IMR-90 (cell line): ENCODE data around the gene VPS8. TPM values are rescaled to one million over a fixed set of nuclear protein-coding genes. Genes with fewer than 3 reads are reported as not detected.

Experiments
- ATAC-seq: fragments of 200-7000 bp; cut with Tn5 transposase; 2 replicates; pipeline ENCODE4 v1.9.1; 2020; ENCODE audit warnings: low read depth, mild to moderate bottlenecking, moderate library complexity
- BruUV-seq: library from RNA; stranded (reverse); fragments of 400-500 nt; replicated peaks from 2 replicates; lab custom pipeline; 2021; lab: Mats Ljungman, UMichigan
- CTCF ChIA-PET: fragments of 300-600 bp; formaldehyde crosslinking; extraction: SDS; loops from one replicate; lab custom pipeline; 2021; ENCODE audit warnings: antibody characterized with exemption; lab: Yijun Ruan, JAX
- POLR2A ChIA-PET: fragments of 300-600 bp; sonication (Branson Sonifier 250); formaldehyde crosslinking; loops from one replicate; lab custom pipeline; 2022; ENCODE audit warnings: antibody characterized with exemption; ENCODE audit not compliant: unreplicated experiment; lab: Charles Lee
- DNase-seq: peaks from one replicate; pipeline ENCODE4 v3.0.0; 2013
- H2AFZ ChIP-seq: replicated peaks from 2 replicates; pipeline ENCODE3; 2013; ENCODE audit warnings: low read length, mild to moderate bottlenecking; ENCODE audit not compliant: poor library complexity
- H2AK5ac ChIP-seq: 2 replicates; pipeline ENCODE4 v1.6.1; 2013; ENCODE audit warnings: low read depth, low read length, inconsistent platforms
- H2AK9ac ChIP-seq: replicated peaks from 2 replicates; pipeline ENCODE3; 2013; ENCODE audit warnings: mild to moderate bottlenecking, low read depth, low read length, moderate library complexity; ENCODE audit not compliant: poor library complexity
- H2BK120ac ChIP-seq: 2 replicates; pipeline ENCODE4 v1.6.1; 2013; ENCODE audit warnings: low read depth, low read length, inconsistent platforms
- H2BK15ac ChIP-seq: 3 replicates; pipeline ENCODE4 v1.6.1; 2013; ENCODE audit warnings: low read depth, low read length, inconsistent platforms
- H2BK20ac ChIP-seq: 2 replicates; pipeline ENCODE4 v1.6.1; 2013; ENCODE audit warnings: low read depth, mild to moderate bottlenecking, inconsistent platforms, low read length, moderate library complexity
- H2BK5ac ChIP-seq: 2 replicates; pipeline ENCODE4 v1.6.1; 2013; ENCODE audit warnings: mild to moderate bottlenecking, low read depth, low read length, inconsistent platforms; ENCODE audit not compliant: poor library complexity, severe bottlenecking
- H3K14ac ChIP-seq: replicated peaks from 2 replicates; pipeline ENCODE4 v1.6.1; 2013; ENCODE audit warnings: low read depth, low read length, inconsistent platforms
- H3K18ac ChIP-seq: 2 replicates; pipeline ENCODE4 v1.6.1; 2013; ENCODE audit warnings: low read depth, low read length, control low read depth
- H3K23ac ChIP-seq: 2 replicates; pipeline ENCODE4 v1.6.1; 2013; ENCODE audit warnings: low read depth, low read length, inconsistent platforms
- H3K27ac ChIP-seq: 2 replicates; pipeline ENCODE4 v1.5.1; 2013; ENCODE audit warnings: mild to moderate bottlenecking, control low read depth, low read length; ENCODE audit not compliant: insufficient read depth
- H3K27me3 ChIP-seq: 2 replicates; pipeline ENCODE4 v1.6.1; 2013; ENCODE audit warnings: low read length; ENCODE audit not compliant: control insufficient read depth, insufficient read depth
- H3K36me3 ChIP-seq: 2 replicates; pipeline ENCODE4 v1.6.1; 2013; ENCODE audit warnings: low read length, mixed read lengths; ENCODE audit not compliant: control insufficient read depth, insufficient read depth
- H3K4ac ChIP-seq: 2 replicates; pipeline ENCODE4 v1.6.1; 2013; ENCODE audit warnings: low read depth, low read length, inconsistent platforms
- H3K4me1 ChIP-seq: 2 replicates; pipeline ENCODE4 v1.6.1; 2013; ENCODE audit warnings: low read length, mixed read lengths; ENCODE audit not compliant: control insufficient read depth, insufficient read depth
- H3K4me2 ChIP-seq: 2 replicates; pipeline ENCODE4 v1.6.1; 2013; ENCODE audit warnings: low read depth, mild to moderate bottlenecking, control low read depth, low read length, moderate library complexity
- H3K4me3 ChIP-seq: 2 replicates; pipeline ENCODE4 v1.5.1; 2013; ENCODE audit warnings: low read depth, mild to moderate bottlenecking, control low read depth, low read length, moderate library complexity; ENCODE audit not compliant: insufficient read depth
- H3K56ac ChIP-seq: 2 replicates; pipeline ENCODE4 v1.6.1; 2013; ENCODE audit warnings: low read length, inconsistent platforms; ENCODE audit not compliant: insufficient read depth; ENCODE audit errors: extremely low read depth
- H3K79me1 ChIP-seq, 2 experiments: 2 replicates each; pipeline ENCODE4 v1.6.1; 2013; ENCODE audit warnings: low read length in 2 of 2, inconsistent platforms in 1 of 2, low read depth in 1 of 2
- H3K9ac ChIP-seq: 2 replicates; pipeline ENCODE4 v1.6.1; 2013; ENCODE audit warnings: low read depth, low read length, control low read depth
- H3K9me1 ChIP-seq: 2 replicates; pipeline ENCODE4 v1.6.1; 2013; ENCODE audit warnings: low read length, inconsistent platforms; ENCODE audit not compliant: insufficient read depth
- H3K9me3 ChIP-seq: 2 replicates; pipeline ENCODE4 v1.6.1; 2013; ENCODE audit warnings: low read length; ENCODE audit not compliant: control insufficient read depth, insufficient read depth
- H4K20me1 ChIP-seq: 2 replicates; pipeline ENCODE4 v1.6.1; 2013; ENCODE audit warnings: low read length, inconsistent platforms; ENCODE audit not compliant: insufficient read depth
- H4K5ac ChIP-seq: 2 replicates; pipeline ENCODE4 v1.6.1; 2013; ENCODE audit warnings: mild to moderate bottlenecking, low read depth, low read length, control low read depth
- H4K8ac ChIP-seq, 2 experiments: 2 replicates each; pipeline ENCODE4 v1.6.1; 2013; ENCODE audit warnings: low read depth in 2 of 2, low read length in 2 of 2, control low read depth in 1 of 2, inconsistent platforms in 1 of 2
- H4K91ac ChIP-seq: 2 replicates; pipeline ENCODE4 v1.6.1; 2013; ENCODE audit warnings: low read depth, low read length, inconsistent platforms; ENCODE audit not compliant: insufficient read depth
- CHD1 ChIP-seq: IDR thresholded peaks from 2 replicates; pipeline ENCODE4 v1.6.1; 2012; ENCODE audit warnings: low read depth, low read length, improper control_type of control experiment
- RAD21 ChIP-seq: IDR thresholded peaks from 2 replicates; pipeline ENCODE4 v1.6.1; 2012; ENCODE audit warnings: low read length, improper control_type of control experiment
- RCOR1 ChIP-seq: IDR thresholded peaks from 2 replicates; pipeline ENCODE4 v1.6.1; 2012; ENCODE audit warnings: mild to moderate bottlenecking, low read length, improper control_type of control experiment; ENCODE audit not compliant: insufficient replicate concordance
- WGBS, 2 experiments: methylation state at CpG; one replicate each; pipeline versions ENCODE4 v1.1.5 to v1.1.7; 2013; ENCODE audit warnings: missing lambda C conversion rate in 2 of 2; ENCODE audit not compliant: insufficient read length in 1 of 2; ENCODE audit errors: extremely low coverage in 2 of 2; 5-methylcytosine and 5-hydroxymethylcytosine counted together
- dilution Hi-C: fragments of 300-500 bp; cut with HindIII; formaldehyde crosslinking; loops from one replicate; pipeline ENCODE4 v1.14.3; 2018; ENCODE audit warnings: low sequenced_read_pairs; ENCODE audit not compliant: unreplicated experiment
- in situ Hi-C: fragments of 300-500 bp; cut with MboI; formaldehyde crosslinking; loops from 3 replicates; pipeline ENCODE4 v1.14.3; 2019; ENCODE audit warnings: low sequenced_read_pairs, inconsistent platforms, mixed read lengths
- intact Hi-C: fragments of 100-400 bp; cut with micrococcal nuclease; formaldehyde crosslinking; loops from 2 replicates; pipeline ENCODE4 v1.10.0; 2022
- polyA plus RNA-seq, 3 experiments: library from polyadenylated mRNA; depleted of rRNA; stranded (reverse); fragments of >200 nt; gene quantifications; 2 replicates each; pipeline ENCODE4 v1.2.3, GENCODE V29; 2012; ENCODE audit warnings: low replicate concordance in 1 of 3
- total RNA-seq: library from RNA; depleted of rRNA; stranded (reverse); fragments of >200 nt; gene quantifications from 2 replicates; pipeline ENCODE4 v1.2.3, GENCODE V29; 2012

The VPS8 gene
- total and polyA plus RNA-seq, 2 of the 4 experiments (the other 2 are of a cell fraction) = 14.0 to 56.1 TPM

DNA sequence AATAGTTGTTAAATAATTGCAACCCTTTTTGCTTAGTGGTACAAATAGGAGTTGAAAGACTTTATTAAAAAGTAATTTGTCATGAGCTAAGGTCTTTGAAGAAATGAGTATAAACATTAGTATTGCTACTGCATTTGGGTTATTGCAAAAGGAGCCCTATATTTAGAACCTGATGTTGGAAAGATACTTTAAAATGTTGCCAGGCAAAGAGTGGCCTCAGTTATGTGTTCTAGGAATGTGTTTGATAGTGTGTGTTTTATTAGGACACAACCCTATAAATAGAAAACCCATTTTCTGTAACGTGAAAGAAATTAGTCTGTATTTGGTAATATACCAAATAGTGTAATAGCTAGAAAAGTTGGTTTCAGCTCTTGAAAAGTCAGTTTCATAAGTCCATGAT, 10.7 kb downstream of the VPS8 start:
- Histone ChIP-seq H2AK9ac (no peak overlapping the region), H2AK5ac (no peak overlapping the region), H3K27ac (no peak overlapping the region), H2BK20ac (no peak overlapping the region), H3K27me3 (no peaks in the 10 kb centered on the region), H2BK120ac (no peak overlapping the region), H3K9me3 (no peaks in the 10 kb centered on the region), H3K23ac (no peak overlapping the region), H4K20me1 (peaks cover 3% of the 10 kb centered on the region; the same call in 1 of the 2 replicates), H3K4me3 (no peak overlapping the region), H3K36me3 (peaks cover 3% of the 10 kb centered on the region), H3K4me1 (no peaks in the 10 kb centered on the region), H3K14ac (no peak overlapping the region), H4K5ac (no peak overlapping the region), H2BK5ac (no peak overlapping the region), H4K91ac (no peak overlapping the region), H3K79me1 (peaks cover 18 to 20% of the 10 kb centered on the region in 2 experiments; a peak in 3 of 4 replicates), H4K8ac (no peak overlapping the region), H3K9me1 (peaks cover 3% of the 10 kb centered on the region; the same call in 1 of the 2 replicates), H2BK15ac (no peak overlapping the region), H3K18ac (no peak overlapping the region), H3K9ac (no peak overlapping the region), H3K4me2 (no peak overlapping the region), H3K56ac (no peak overlapping the region), H3K4ac (no peak overlapping the region), H2AFZ (no peak overlapping the region)
- in situ Hi-C loops (no loop called here), intact Hi-C loops (no loop called here), dilution Hi-C loops (no loop called here)
- no CpG with 5 or more reads among the region's 1 CpG for WGBS, 2 experiments
- ATAC-seq = no peak
- DNase-seq = peak; percentile 11
- POLR2A ChIA-PET = interaction anchor here (0.8 kb wide), 1 partner anchor 36 kb away, joined by 5 read pairs; no protein-coding TSS in a partner anchor
- CTCF ChIA-PET = interaction anchor here (0.9 to 1.0 kb wide), 2 partner anchors 14 to 19 kb away, joined by 3 read pairs; no protein-coding TSS in a partner anchor
- no TSS peak for BruUV-seq
- TF ChIP-seq RCOR1 (no peak), CHD1 (no peak), RAD21 (no peak)
